GM10266 (cell line): ENCODE data around the gene KIRREL1.

ENCODE experiments used
- DNase-seq: peaks from one replicate; pipeline ENCODE4 v3.0.0; 2012; ENCODE audit errors: extremely low spot score
- TF ChIP-seq, protein P1 (sequence below): IDR thresholded peaks from 2 replicates; pipeline ENCODE4 v1.5.1; 2012; ENCODE audit warnings: mild to moderate bottlenecking, low read depth; ENCODE audit not compliant: control insufficient read depth, insufficient read depth; ENCODE audit errors: missing control alignments

The KIRREL1 gene

GRCh38 chr1:158147401-158147800 lies 154.0 kb downstream of the KIRREL1 start:
- DNase-seq: no peak
- TF ChIP-seq, protein P1, sequence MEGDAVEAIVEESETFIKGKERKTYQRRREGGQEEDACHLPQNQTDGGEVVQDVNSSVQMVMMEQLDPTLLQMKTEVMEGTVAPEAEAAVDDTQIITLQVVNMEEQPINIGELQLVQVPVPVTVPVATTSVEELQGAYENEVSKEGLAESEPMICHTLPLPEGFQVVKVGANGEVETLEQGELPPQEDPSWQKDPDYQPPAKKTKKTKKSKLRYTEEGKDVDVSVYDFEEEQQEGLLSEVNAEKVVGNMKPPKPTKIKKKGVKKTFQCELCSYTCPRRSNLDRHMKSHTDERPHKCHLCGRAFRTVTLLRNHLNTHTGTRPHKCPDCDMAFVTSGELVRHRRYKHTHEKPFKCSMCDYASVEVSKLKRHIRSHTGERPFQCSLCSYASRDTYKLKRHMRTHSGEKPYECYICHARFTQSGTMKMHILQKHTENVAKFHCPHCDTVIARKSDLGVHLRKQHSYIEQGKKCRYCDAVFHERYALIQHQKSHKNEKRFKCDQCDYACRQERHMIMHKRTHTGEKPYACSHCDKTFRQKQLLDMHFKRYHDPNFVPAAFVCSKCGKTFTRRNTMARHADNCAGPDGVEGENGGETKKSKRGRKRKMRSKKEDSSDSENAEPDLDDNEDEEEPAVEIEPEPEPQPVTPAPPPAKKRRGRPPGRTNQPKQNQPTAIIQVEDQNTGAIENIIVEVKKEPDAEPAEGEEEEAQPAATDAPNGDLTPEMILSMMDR: no peak

- TF ChIP-seq, protein P1: no peak
- no peak for DNase-seq
These were observed 154.4 kb downstream of the KIRREL1 start for GRCh38 chr1:158147869-158148268.

GRCh38 chr1:158148468-158148867 lies 155.0 kb downstream of the KIRREL1 start:
- TF ChIP-seq, protein P1: no peak

GRCh38 chr1:158149175-158149574 lies 155.7 kb downstream of the KIRREL1 start:
- DNase-seq: no peak
- TF ChIP-seq, protein P1: no peak

More at GRCh38 chr1:158148468-158148867, 155.0 kb downstream of the KIRREL1 start:
- no peak for DNase-seq
